HEK293 (cell line): ENCODE results near the gene SLC49A3.

Source experiments
- CTCF ChIA-PET: fragments of 350-600 bp; formaldehyde crosslinking; extraction: SDS; loops from one replicate; lab custom pipeline; 2021; ENCODE audit warnings: antibody characterized with exemption; lab: Yijun Ruan, JAX
- POLR2A ChIA-PET: fragments of 300-600 bp; formaldehyde crosslinking; extraction: SDS; loops from one replicate; lab custom pipeline; 2020; ENCODE audit warnings: antibody characterized with exemption, inconsistent platforms; lab: Yijun Ruan, JAX
- H3K27ac ChIP-seq: fragments of 200-500 bp; sonication (Bioruptor generic); 2 replicates; pipeline ENCODE4 v1.5.1; 2014; ENCODE audit warnings: low read depth, low read length, control low read depth, inconsistent platforms; ENCODE audit errors: extremely low read depth
- H3K36me3 ChIP-seq, 2 experiments: fragments of 200-500 bp in 1 of 2; sonication (Bioruptor generic) in 1 of 2; 1 replicate in 1 of 2; 2 replicates in 1 of 2; pipeline ENCODE4 v1.5.1; 2014 to 2017; ENCODE audit warnings: inconsistent platforms in 2 of 2, low read length in 2 of 2; ENCODE audit not compliant: control insufficient read depth in 2 of 2, insufficient read depth in 1 of 2
- H3K4me1 ChIP-seq: fragments of 200-500 bp; sonication (Bioruptor generic); 2 replicates; pipeline ENCODE4 v1.5.1; 2014; ENCODE audit warnings: mild to moderate bottlenecking, low read length, inconsistent platforms; ENCODE audit not compliant: control insufficient read depth, insufficient read depth
- H3K4me3 ChIP-seq: 2 replicates; pipeline ENCODE4 v1.5.1; 2011; ENCODE audit warnings: low read depth, mild to moderate bottlenecking, control low read depth, low read length, moderate library complexity
- H3K9me3 ChIP-seq: fragments of 200-500 bp; sonication (Bioruptor generic); 2 replicates; pipeline ENCODE4 v1.5.1; 2014; ENCODE audit warnings: low read depth, low read length, inconsistent platforms; ENCODE audit not compliant: control insufficient read depth, insufficient read depth
- ATF2 ChIP-seq: fragments of 450-650 bp; formaldehyde crosslinking; IDR thresholded peaks from 2 replicates; pipeline ENCODE4 v1.5.1; 2016; ENCODE audit warnings: missing biosample characterization, missing genetic modification characterization, low read depth
- BCL6B ChIP-seq: fragments of 450-650 bp; formaldehyde crosslinking; IDR thresholded peaks from 2 replicates; pipeline ENCODE4 v1.5.1; 2017; ENCODE audit warnings: missing biosample characterization, missing genetic modification characterization
- EGR2 ChIP-seq: fragments of 450-650 bp; formaldehyde crosslinking; IDR thresholded peaks from 2 replicates; pipeline ENCODE4 v1.5.1; 2016; ENCODE audit warnings: low read depth, missing biosample characterization, missing genetic modification characterization
- GLI2 ChIP-seq: fragments of 450-650 bp; formaldehyde crosslinking; IDR thresholded peaks from 2 replicates; pipeline ENCODE4; 2017; ENCODE audit warnings: missing biosample characterization, missing genetic modification characterization, low read depth, borderline replicate concordance
- HOXC10 ChIP-seq: sonication (generic); formaldehyde crosslinking; IDR thresholded peaks from 2 replicates; pipeline ENCODE4 v1.8.1; 2023; ENCODE audit warnings: mild to moderate bottlenecking, missing genetic modification reagents
- HOXD13 ChIP-seq: sonication (generic); formaldehyde crosslinking; IDR thresholded peaks from 2 replicates; pipeline ENCODE4 v1.8.0; 2022; ENCODE audit warnings: missing genetic modification reagents, borderline replicate concordance
- PRDM1 ChIP-seq: fragments of 450-650 bp; formaldehyde crosslinking; IDR thresholded peaks from 2 replicates; pipeline ENCODE4; 2016; ENCODE audit warnings: missing biosample characterization, missing genetic modification characterization
- PRDM4 ChIP-seq: fragments of 450-650 bp; formaldehyde crosslinking; IDR thresholded peaks from 2 replicates; pipeline ENCODE4 v1.5.1; 2017; ENCODE audit warnings: missing biosample characterization, missing genetic modification characterization
- SP3 ChIP-seq: fragments of 450-650 bp; formaldehyde crosslinking; IDR thresholded peaks from 2 replicates; pipeline ENCODE4 v1.5.1; 2016; ENCODE audit warnings: missing biosample characterization, missing genetic modification characterization
- TRIM28 ChIP-seq: IDR thresholded peaks from 2 replicates; pipeline ENCODE4 v1.6.1; 2011; ENCODE audit warnings: low read length, control low read depth, borderline replicate concordance
- ZBTB21 ChIP-seq: fragments of 450-650 bp; formaldehyde crosslinking; IDR thresholded peaks from 2 replicates; pipeline ENCODE4 v1.5.1; 2017; ENCODE audit warnings: missing biosample characterization, missing genetic modification characterization
- ZBTB7A ChIP-seq: fragments of 450-650 bp; formaldehyde crosslinking; IDR thresholded peaks from 2 replicates; pipeline ENCODE4 v1.5.1; 2016; ENCODE audit warnings: low read depth, missing biosample characterization, missing genetic modification characterization
- ZIC2 ChIP-seq: fragments of 450-650 bp; formaldehyde crosslinking; IDR thresholded peaks from 2 replicates; pipeline ENCODE4 v1.5.1; 2016; ENCODE audit warnings: missing biosample characterization, missing genetic modification characterization
- ZNF121 ChIP-seq: fragments of 450-650 bp; formaldehyde crosslinking; IDR thresholded peaks from 2 replicates; pipeline ENCODE4 v1.5.1; 2016; ENCODE audit warnings: missing biosample characterization, missing genetic modification characterization
- ZNF138 ChIP-seq: fragments of 450-650 bp; formaldehyde crosslinking; IDR thresholded peaks from 2 replicates; pipeline ENCODE4 v1.5.1; 2016; ENCODE audit warnings: missing biosample characterization, missing genetic modification characterization, borderline replicate concordance
- ZNF148 ChIP-seq: fragments of 450-650 bp; formaldehyde crosslinking; IDR thresholded peaks from 2 replicates; pipeline ENCODE4 v1.5.0; 2017; ENCODE audit warnings: missing biosample characterization, missing genetic modification characterization, borderline replicate concordance
- ZNF155 ChIP-seq: fragments of 450-650 bp; formaldehyde crosslinking; IDR thresholded peaks from 2 replicates; pipeline ENCODE4 v1.5.1; 2016; ENCODE audit warnings: missing biosample characterization, missing genetic modification characterization
- ZNF211 ChIP-seq: fragments of 450-650 bp; formaldehyde crosslinking; IDR thresholded peaks from 2 replicates; pipeline ENCODE4 v1.5.1; 2016; ENCODE audit warnings: low read depth, missing biosample characterization, missing genetic modification characterization
- ZNF23 ChIP-seq: fragments of 450-650 bp; formaldehyde crosslinking; IDR thresholded peaks from 2 replicates; pipeline ENCODE4 v1.5.1; 2016; ENCODE audit warnings: missing biosample characterization, missing genetic modification characterization, borderline replicate concordance
- ZNF302 ChIP-seq: fragments of 450-650 bp; formaldehyde crosslinking; IDR thresholded peaks from 2 replicates; pipeline ENCODE4 v1.5.1; 2016; ENCODE audit warnings: missing biosample characterization, missing genetic modification characterization, low read depth
- ZNF558 ChIP-seq: fragments of 450-650 bp; formaldehyde crosslinking; IDR thresholded peaks from 2 replicates; pipeline ENCODE4 v1.5.1; 2016; ENCODE audit warnings: missing biosample characterization, missing genetic modification characterization
- ZNF610 ChIP-seq: fragments of 450-650 bp; formaldehyde crosslinking; IDR thresholded peaks from 2 replicates; pipeline ENCODE4 v1.5.1; 2016; ENCODE audit warnings: missing biosample characterization, missing genetic modification characterization, borderline replicate concordance
- ZNF621 ChIP-seq: fragments of 450-650 bp; formaldehyde crosslinking; IDR thresholded peaks from 2 replicates; pipeline ENCODE4 v1.5.1; 2017; ENCODE audit warnings: missing biosample characterization, missing genetic modification characterization
- ZNF658 ChIP-seq: fragments of 450-650 bp; formaldehyde crosslinking; IDR thresholded peaks from 2 replicates; pipeline ENCODE4; 2016; ENCODE audit warnings: missing biosample characterization, missing genetic modification characterization
- ZNF670 ChIP-seq: fragments of 450-650 bp; formaldehyde crosslinking; IDR thresholded peaks from 2 replicates; pipeline ENCODE4 v1.5.1; 2016; ENCODE audit warnings: missing biosample characterization, missing genetic modification characterization, low read depth

SLC49A3 gene

GRCh38 chr4:649293-649625 lies 39.7 kb downstream of the SLC49A3 start:
- H3K27ac ChIP-seq, result no peak overlapping the region
- no peaks in the 10 kb centered on the region for H3K36me3 ChIP-seq
- POLR2A ChIA-PET, result no interaction called here
- no peaks in the 10 kb centered on the region for H3K4me1 ChIP-seq
- H3K4me3 ChIP-seq, result no peak overlapping the region
- CTCF ChIA-PET, result no interaction called here
- H3K9me3 ChIP-seq, result no peaks in the 10 kb centered on the region
- no peak for TF ChIP-seq ZNF155
- TF ChIP-seq ZNF610 (tag by site-specific recombination), result no peak
- no peak for TF ChIP-seq HOXC10
- TF ChIP-seq ATF2 (tag by site-specific recombination), result no peak
- TF ChIP-seq ZNF670 (tag by site-specific recombination), result no peak
- no peak for TF ChIP-seq ZNF558 (tag by site-specific recombination)
- TF ChIP-seq PRDM1 (tag by site-specific recombination), result no peak
- TF ChIP-seq ZNF121 (tag by site-specific recombination), result no peak
- TF ChIP-seq SP3 (tag by site-specific recombination), result no peak
- TF ChIP-seq, all 188 proteins: peak for 0

- Histone ChIP-seq H3K27ac (no peak overlapping the region), H3K4me3 (no peak overlapping the region), H3K9me3 (no peaks in the 10 kb centered on the region), H3K36me3 (no peaks in the 10 kb centered on the region), H3K4me1 (no peaks in the 10 kb centered on the region)
- ChIA-PET POLR2A (no interaction called here), CTCF (no interaction called here)
- TF ChIP-seq GLI2 (tag by site-specific recombination), result no peak
- no peak for TF ChIP-seq ZNF138 (tag by site-specific recombination)
Measured at GRCh38 chr4:648579-649292, 40.2 kb downstream of the SLC49A3 start.

- Histone ChIP-seq H3K4me3 (no peak overlapping the region), H3K4me1 (no peaks in the 10 kb centered on the region), H3K36me3 (no peaks in the 10 kb centered on the region), H3K27ac (no peak overlapping the region), H3K9me3 (no peaks in the 10 kb centered on the region)
- POLR2A ChIA-PET, result no interaction called here
- CTCF ChIA-PET, result no interaction called here
- TF ChIP-seq BCL6B (no peak), ZNF155 (no peak), ZNF621 (tag by site-specific recombination) (no peak), ZBTB7A (tag by site-specific recombination) (no peak), PRDM4 (tag by site-specific recombination) (no peak), ZNF658 (tag by site-specific recombination) (no peak), ZNF558 (tag by site-specific recombination) (no peak), ZNF302 (tag by site-specific recombination) (no peak), HOXD13 (no peak), EGR2 (tag by site-specific recombination) (no peak), ZNF211 (tag by site-specific recombination) (no peak), ZNF148 (tag by site-specific recombination) (no peak), ZIC2 (tag by site-specific recombination) (no peak), ZBTB21 (tag by site-specific recombination) (no peak), ZNF23 (tag by site-specific recombination) (no peak), TRIM28 (no peak)
Measured at GRCh38 chr4:647481-647880, 41.5 kb downstream of the SLC49A3 start.
